Muscle of arm (tissue), 14 donors: ENCODE results near the gene MSRB1. TPM values are rescaled to one million over a fixed set of nuclear protein-coding genes. Genes with fewer than 3 reads are reported as not detected.
A peak's percentile ranks its signal among the peaks of the same experiment; 100 is the strongest.

Source experiments
- DNase-seq: peaks from one replicate; pipeline ENCODE4 v3.0.0-alpha.2; 2013
- long read RNA-seq, 11 donors: transcript quantifications; one replicate each; lab custom pipeline, GENCODE V29; 2026
- polyA plus RNA-seq, 12 donors: library from polyadenylated mRNA; unstranded; fragments of 120-200 nt; gene quantifications; one replicate each; pipeline ENCODE4 v1.2.1, GENCODE V29; 2013; ENCODE audit not compliant: insufficient read length in 12 of 12

MSRB1 gene
- 10 to 100 TPM in 11 of 12 donors, not detected in 1; 14.2 to 50.0 (median 27.8) TPM for polyA plus RNA-seq
- long read RNA-seq, donor 1, transcript MSRB1-201 (4 exons, 1,423 nt): major isoform, 20 of 20 reads
- long read RNA-seq, donor 1, partial matches to known transcripts: 0 of 20 reads
- long read RNA-seq, donor 1, other reads (novel, unspliced or antisense): 0 of 20 reads
- long read RNA-seq, donor 2, transcript MSRB1-201 (4 exons, 1,423 nt): major isoform, 31 of 31 reads
- long read RNA-seq, donor 2, partial matches to known transcripts: 0 of 31 reads
- long read RNA-seq, donor 2, other reads (novel, unspliced or antisense): 0 of 31 reads
- long read RNA-seq, donor 3, transcript MSRB1-201 (4 exons, 1,423 nt): major isoform, 14 of 14 reads
- long read RNA-seq, donor 3, partial matches to known transcripts: 0 of 14 reads
- long read RNA-seq, donor 3, other reads (novel, unspliced or antisense): 0 of 14 reads
- long read RNA-seq, donor 4, transcript MSRB1-201 (4 exons, 1,423 nt): major isoform, 7 of 7 reads
- long read RNA-seq, donor 4, partial matches to known transcripts: 0 of 7 reads
- long read RNA-seq, donor 4, other reads (novel, unspliced or antisense): 0 of 7 reads
- long read RNA-seq, donor 5, transcript MSRB1-201 (4 exons, 1,423 nt): major isoform, 25 of 30 reads
- long read RNA-seq, donor 5, partial matches to known transcripts: 5 of 30 reads
- long read RNA-seq, donor 5, other reads (novel, unspliced or antisense): 0 of 30 reads
- long read RNA-seq, donor 6, transcript MSRB1-201 (4 exons, 1,423 nt): major isoform, 10 of 10 reads
- long read RNA-seq, donor 6, partial matches to known transcripts: 0 of 10 reads
- long read RNA-seq, donor 6, other reads (novel, unspliced or antisense): 0 of 10 reads
- long read RNA-seq, donor 7, transcript MSRB1-201 (4 exons, 1,423 nt): major isoform, 5 of 5 reads
- long read RNA-seq, donor 7, partial matches to known transcripts: 0 of 5 reads
- long read RNA-seq, donor 7, other reads (novel, unspliced or antisense): 0 of 5 reads
- long read RNA-seq, donor 8, transcript MSRB1-201 (4 exons, 1,423 nt): major isoform, 32 of 38 reads
- long read RNA-seq, donor 8, partial matches to known transcripts: 5 of 38 reads
- long read RNA-seq, donor 8, other reads (novel, unspliced or antisense): 0 of 38 reads
- long read RNA-seq, donor 9, transcript MSRB1-201 (4 exons, 1,423 nt): major isoform, 15 of 15 reads
- long read RNA-seq, donor 9, partial matches to known transcripts: 0 of 15 reads
- long read RNA-seq, donor 9, other reads (novel, unspliced or antisense): 0 of 15 reads
- long read RNA-seq, donor 10, transcript MSRB1-201 (4 exons, 1,423 nt): major isoform, 28 of 28 reads
- long read RNA-seq, donor 10, partial matches to known transcripts: 0 of 28 reads
- long read RNA-seq, donor 10, other reads (novel, unspliced or antisense): 0 of 28 reads
- long read RNA-seq, donor 11, transcript MSRB1-201 (4 exons, 1,423 nt): major isoform, 20 of 20 reads
- long read RNA-seq, donor 11, partial matches to known transcripts: 0 of 20 reads
- long read RNA-seq, donor 11, other reads (novel, unspliced or antisense): 0 of 20 reads

GRCh38 chr16:1942810-1943726, at the start of gene MSRB1:
Gene MSRB1 (minus strand): TSS chr16:1943199. CDS start chr16:1943156, 43 bp downstream.
- peak; percentile 98 for DNase-seq

GRCh38 chr16:1991948-1992703, 49.1 kb upstream of the MSRB1 start:
- peak; percentile 84 for DNase-seq

- DNase-seq: no peak
Observed at GRCh38 chr16:1991588-1991947, 48.6 kb upstream of the MSRB1 start.

GRCh38 chr16:1991135-1991551, 48.1 kb upstream of the MSRB1 start:
- DNase-seq: no peak

GRCh38 chr16:1990351-1991134, 47.5 kb upstream of the MSRB1 start:
- no peak for DNase-seq

- no peak for DNase-seq
Observed at GRCh38 chr16:1990101-1990350, 47.0 kb upstream of the MSRB1 start.

- no peak for DNase-seq
Observed at GRCh38 chr16:1989209-1990100, 46.5 kb upstream of the MSRB1 start, which contains the start of gene SYNGR3. Gene SYNGR3 (plus strand): TSS chr16:1989970. CDS start chr16:1990103, 133 bp downstream.

- no peak for DNase-seq
Observed at GRCh38 chr16:1987198-1987597, 44.2 kb upstream of the MSRB1 start.

- DNase-seq: no peak
Observed at GRCh38 chr16:1985466-1986150, 42.6 kb upstream of the MSRB1 start.

GRCh38 chr16:1984347-1985225, 41.6 kb upstream of the MSRB1 start:
- DNase-seq: no peak

- peak; percentile 91 for DNase-seq
Observed at GRCh38 chr16:1983544-1984346, 40.7 kb upstream of the MSRB1 start, which contains the start of gene GFER. Gene GFER (plus strand): TSS chr16:1984193. CDS start chr16:1984219, 26 bp downstream.

GRCh38 chr16:1982991-1983543, 40.1 kb upstream of the MSRB1 start:
- no peak for DNase-seq

GRCh38 chr16:1982013-1982433, 39.0 kb upstream of the MSRB1 start:
- no peak for DNase-seq

GRCh38 chr16:1981398-1981836, 38.4 kb upstream of the MSRB1 start, which contains the start of gene NOXO1:
Gene NOXO1 (minus strand): TSS chr16:1981469. CDS start chr16:1981179, 290 bp downstream.
- DNase-seq: no peak

GRCh38 chr16:1980770-1981087, 37.7 kb upstream of the MSRB1 start:
- DNase-seq: no peak
